GM12874 (cell line): ENCODE data around the gene IFNA21.
A peak's percentile ranks its signal among the peaks of the same experiment; 100 is the strongest.
"Not testable (repeated sequence)": the region's sequence is repeated elsewhere in the genome, so short reads cannot be mapped to it uniquely, and the experiment has no call there.

Source experiments
- CTCF ChIP-seq: IDR thresholded peaks from 2 replicates; pipeline ENCODE4 v1.5.1; 2011; ENCODE audit warnings: low read depth, mild to moderate bottlenecking, control low read depth, low read length, moderate library complexity; ENCODE audit not compliant: insufficient read depth

Gene IFNA21

GRCh38 chr9:21166560-21166959 lies at the start of gene IFNA21:
IFNA21 (minus strand) TSS chr9:21166660; CDS start chr9:21166612, 48 bp downstream.
- TF ChIP-seq CTCF, result not testable (repeated sequence)

GRCh38 chr9:21213411-21214326 lies 47.2 kb upstream of the IFNA21 start:
- TF ChIP-seq CTCF, result peak; percentile 57

DNA sequence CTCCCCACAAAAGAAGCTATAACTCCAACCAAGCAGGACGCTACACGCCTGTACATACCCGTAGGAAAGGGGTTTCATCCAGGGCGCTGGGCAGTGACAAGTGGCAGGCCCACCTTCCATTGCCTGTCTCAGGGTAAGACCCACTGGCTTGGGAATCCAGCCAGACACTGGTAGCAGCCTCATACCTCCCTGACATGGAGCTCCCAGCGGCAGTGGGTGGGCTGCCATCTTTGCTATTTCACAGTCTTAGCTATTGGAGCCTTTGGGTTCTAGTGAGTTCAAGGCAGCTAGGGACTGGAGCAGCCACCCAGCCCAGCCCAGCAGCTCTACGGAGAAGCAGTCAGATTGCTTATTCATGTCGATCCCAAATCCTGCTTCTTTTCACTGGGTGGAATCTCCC lies 43.9 kb upstream of the IFNA21 start:
- no peak for TF ChIP-seq CTCF

- not testable (repeated sequence) for TF ChIP-seq CTCF
Measured at GRCh38 chr9:21207043-21207442, 40.6 kb upstream of the IFNA21 start, which contains the start of gene IFNA10. IFNA10 (minus strand) TSS chr9:21207143; CDS start chr9:21207097, 46 bp downstream.

GRCh38 chr9:21205204-21205603 lies 38.7 kb upstream of the IFNA21 start:
- no peak for TF ChIP-seq CTCF

DNA sequence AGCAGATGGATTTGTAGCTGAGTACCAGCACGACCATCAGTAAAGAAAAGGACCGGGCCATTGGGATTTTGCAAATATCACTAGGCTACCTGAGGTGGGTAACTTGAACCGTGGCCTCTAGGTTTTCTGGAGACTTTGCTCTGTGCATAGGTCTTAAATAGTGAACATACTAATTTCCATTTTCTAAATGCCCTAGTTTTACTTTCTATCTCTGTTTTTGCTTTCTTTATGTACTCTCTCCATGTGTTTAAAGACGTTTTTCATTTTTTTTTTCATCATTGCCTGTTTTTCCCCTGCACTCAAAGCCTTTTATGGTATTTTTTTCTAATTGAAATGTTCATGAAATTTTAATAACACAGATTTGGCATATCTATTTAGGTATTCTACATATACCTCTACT lies 35.6 kb upstream of the IFNA21 start, which contains the start of gene IFNA7:
Gene IFNA7 (minus strand): TSS at position 101 of the 400 bp plus-strand sequence. CDS start 40 bp downstream, at position 61.
- not testable (repeated sequence) for TF ChIP-seq CTCF

- peak; percentile 44; the same call in 1 of the 2 replicates for TF ChIP-seq CTCF
Measured at GRCh38 chr9:21194867-21195776, 28.7 kb upstream of the IFNA21 start.
